GM20431 (cell line): ENCODE results near the gene PSMA1.

Experiments
- in situ Hi-C: fragments of 300-500 bp; cut with MseI, MboI; formaldehyde crosslinking; loops from one replicate; pipeline ENCODE4 v1.15.0; 2020; ENCODE audit warnings: low sequenced_read_pairs; ENCODE audit not compliant: unreplicated experiment

The PSMA1 gene

DNA sequence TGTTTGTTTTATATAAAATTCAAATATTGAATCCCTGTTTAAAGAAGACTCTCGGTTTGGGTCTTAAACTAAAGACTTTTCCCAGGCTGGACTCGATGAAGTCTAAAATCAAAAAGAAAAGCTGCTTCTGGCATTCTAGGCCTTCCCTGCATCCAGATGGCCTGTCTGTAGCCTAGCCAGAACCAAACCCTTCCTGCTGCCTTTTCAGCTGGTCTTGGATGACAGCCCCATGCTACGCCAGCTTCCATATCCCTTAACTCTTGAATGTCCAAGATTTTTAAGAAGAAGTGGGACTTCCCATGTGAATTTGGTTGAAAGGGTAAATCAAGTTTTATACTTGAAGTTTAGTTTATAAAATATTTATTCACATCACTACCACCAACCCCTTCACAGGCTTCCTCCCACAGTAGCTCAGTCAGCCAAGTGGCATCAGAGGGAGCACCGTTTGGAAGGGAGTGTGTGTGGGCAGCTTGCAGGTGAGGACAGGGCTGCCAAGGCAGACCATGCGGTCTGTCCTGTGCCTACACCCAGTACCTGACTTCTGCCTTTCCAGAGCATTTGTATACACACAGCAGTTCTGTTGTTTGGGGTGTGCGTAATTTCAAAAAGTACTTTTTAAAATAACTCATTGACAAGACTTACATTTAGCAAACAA is 18.2 kb upstream of the PSMA1 start:
- in situ Hi-C loops = loop anchor here (25.0 kb wide), 2 partner anchors 224 to 374 kb away; no protein-coding TSS in a partner anchor

GRCh38 chr11:14537134-14537599 is 17.0 kb upstream of the PSMA1 start:
- in situ Hi-C loops = loop anchor here (25.0 kb wide), 2 partner anchors 225 to 375 kb away; no protein-coding TSS in a partner anchor

GRCh38 chr11:14535166-14535565 is 15.0 kb upstream of the PSMA1 start:
- in situ Hi-C loops = loop anchor here (25.0 kb wide), 2 partner anchors 227 to 377 kb away; no protein-coding TSS in a partner anchor

DNA sequence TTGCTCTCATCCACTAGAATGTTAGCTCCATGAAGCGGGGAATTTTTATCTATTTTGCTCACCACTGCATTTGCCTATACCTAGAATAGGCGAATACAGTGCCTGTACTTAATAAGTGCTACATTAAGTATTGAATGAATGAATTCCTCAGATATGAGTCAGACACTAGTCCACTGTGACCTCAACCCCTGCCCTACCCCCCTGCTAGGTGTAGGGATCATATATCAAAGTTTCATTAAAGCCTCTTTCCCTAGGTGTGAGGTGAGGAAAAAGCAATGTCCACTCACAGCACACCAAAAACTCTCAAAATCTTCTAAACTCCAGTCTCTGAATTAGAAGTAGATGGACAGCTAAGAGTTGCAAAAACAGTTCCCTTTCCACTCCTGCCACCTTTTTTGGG is 9.8 kb upstream of the PSMA1 start:
- in situ Hi-C loops = loop anchor here (25.0 kb wide), 2 partner anchors 232 to 382 kb away; no protein-coding TSS in a partner anchor

DNA sequence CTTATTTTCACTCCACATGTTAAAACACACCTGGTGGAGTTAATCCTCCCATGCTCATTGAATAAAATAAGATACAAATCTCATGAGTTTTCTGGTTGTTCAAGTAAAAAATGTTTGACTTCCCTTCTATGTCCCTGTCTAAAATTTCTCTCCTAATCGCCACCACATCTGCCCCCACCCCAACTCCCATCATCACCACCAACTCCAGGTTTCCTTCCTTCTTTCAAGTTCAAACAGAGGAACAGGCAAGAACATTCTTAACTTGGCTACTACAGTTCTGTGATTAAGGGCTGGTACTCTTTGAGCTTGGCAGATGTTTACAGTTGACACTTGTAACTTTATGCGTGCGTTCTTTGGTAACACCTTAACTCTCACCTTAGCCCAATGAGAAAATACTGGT is 9.1 kb upstream of the PSMA1 start:
- in situ Hi-C loops = loop anchor here (25.0 kb wide), 2 partner anchors 233 to 383 kb away; no protein-coding TSS in a partner anchor

DNA sequence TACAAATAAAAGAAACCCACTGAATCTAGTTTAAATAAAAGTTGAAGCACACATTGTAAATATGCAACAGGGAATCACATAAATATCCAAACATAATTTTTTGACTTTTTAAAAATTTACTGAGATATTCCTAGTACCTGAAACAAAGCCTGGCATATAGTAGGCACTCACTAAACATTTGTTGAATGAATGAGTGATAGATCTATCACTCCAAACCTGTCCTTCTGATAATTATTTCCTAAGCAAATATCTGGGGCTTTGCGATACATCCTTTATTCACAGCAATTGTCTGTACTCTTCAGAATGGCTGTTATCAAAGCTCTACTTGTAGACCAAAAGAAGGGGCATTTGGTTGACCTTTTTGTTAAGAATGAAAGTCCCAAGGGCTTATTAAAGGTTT is 2.6 kb upstream of the PSMA1 start:
- in situ Hi-C loops = no loop called here

GRCh38 chr11:14522245-14522644 is 2.1 kb upstream of the PSMA1 start:
- in situ Hi-C loops = no loop called here

DNA sequence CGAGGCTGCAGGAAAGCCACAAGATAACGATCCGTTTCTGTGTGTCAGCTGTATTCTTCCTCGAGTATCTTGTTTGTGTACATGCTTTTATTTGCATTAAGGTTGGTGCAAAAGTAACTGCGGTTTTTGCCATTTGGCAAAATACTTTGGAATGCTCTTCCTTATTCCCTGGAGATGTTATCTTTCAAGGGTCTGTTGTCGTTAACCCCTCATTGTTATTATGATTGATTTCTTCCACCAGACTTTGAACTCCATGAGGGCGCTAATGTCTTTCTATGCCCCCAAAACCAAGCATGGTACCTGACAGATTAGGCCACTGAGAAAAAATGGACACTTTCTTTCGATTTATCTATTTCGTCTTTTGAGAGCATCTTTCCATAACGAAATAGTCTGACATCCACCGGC is 563 bp upstream of the PSMA1 start:
- in situ Hi-C loops = no loop called here

GRCh38 chr11:14519597-14519916 is 629 bp downstream of the PSMA1 start:
- in situ Hi-C loops = no loop called here

DNA sequence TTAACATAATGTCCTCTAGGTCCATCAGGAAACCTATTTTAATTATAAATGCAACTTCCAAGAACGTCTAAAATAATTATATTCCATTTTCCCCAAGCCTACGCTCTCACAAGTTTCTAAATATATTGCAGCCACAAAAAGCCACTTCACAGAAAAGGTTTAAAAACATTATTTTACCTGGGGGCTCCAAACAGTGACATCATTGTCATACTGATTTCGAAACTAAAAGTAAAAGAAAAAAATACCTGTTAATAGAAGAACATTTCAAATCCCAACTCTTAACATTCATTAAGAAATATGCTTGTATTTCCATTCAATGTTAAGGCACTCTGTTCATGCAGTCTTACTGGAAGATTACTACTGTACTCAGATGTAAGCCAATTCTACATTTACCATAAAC is 1.4 kb downstream of the PSMA1 start:
- in situ Hi-C loops = no loop called here

DNA sequence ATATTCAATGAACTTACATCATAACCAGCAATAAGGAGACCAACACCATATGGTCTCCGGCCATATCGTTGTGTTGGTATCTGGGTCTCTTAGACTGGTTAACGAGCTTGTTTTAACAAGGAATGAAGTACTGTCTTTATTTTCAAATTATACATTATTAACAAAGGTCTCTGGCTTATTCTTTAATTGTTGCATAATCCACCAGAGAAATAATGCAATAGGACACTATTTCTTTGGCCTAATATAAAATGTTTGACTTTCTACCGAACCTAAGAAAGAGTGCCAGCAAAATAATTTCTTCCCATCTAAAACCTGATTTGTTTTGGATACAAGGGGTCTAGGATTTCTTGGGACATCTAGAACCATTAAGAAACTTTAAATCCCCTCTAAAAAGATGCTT is 6.4 kb downstream of the PSMA1 start:
- in situ Hi-C loops = no loop called here

DNA sequence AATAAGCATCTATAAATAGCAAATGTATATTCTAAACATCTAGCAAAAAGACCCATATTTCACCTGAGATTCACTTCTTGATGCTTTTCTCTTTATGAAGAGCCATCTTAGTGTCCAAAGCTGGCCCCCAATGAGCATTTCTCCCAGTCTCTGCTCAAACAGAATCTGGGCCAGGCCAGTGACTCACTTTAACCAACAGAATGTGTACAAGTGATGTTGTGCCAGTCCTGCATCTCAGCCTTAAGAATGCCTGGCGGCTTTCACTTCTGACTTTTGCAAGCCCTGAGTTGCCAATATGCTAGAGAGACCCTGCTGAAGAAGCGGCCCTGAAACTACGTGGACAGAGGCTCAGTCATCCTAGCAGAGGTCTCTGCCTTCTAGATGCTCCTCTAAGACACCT is 13.7 kb downstream of the PSMA1 start:
- in situ Hi-C loops = no loop called here

DNA sequence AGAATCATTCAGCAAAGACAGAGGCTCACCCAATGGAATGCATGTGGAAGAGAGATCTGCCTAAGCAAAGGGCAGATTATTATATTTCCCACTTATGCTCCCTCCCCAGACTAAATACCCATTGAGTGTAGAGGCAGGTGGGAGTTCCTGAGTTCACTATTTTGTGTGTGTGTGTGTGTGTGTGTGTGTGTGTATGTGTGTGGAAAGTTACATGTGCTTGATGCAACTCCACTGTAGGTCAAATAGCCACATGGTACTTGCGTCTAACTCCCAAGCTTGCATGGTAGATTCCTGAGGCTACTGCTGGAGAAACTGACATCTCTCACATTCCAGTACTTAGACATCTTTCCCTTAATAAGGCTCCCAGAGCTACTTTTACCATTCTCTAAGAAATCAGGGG is 17.2 kb downstream of the PSMA1 start:
- in situ Hi-C loops = no loop called here

DNA sequence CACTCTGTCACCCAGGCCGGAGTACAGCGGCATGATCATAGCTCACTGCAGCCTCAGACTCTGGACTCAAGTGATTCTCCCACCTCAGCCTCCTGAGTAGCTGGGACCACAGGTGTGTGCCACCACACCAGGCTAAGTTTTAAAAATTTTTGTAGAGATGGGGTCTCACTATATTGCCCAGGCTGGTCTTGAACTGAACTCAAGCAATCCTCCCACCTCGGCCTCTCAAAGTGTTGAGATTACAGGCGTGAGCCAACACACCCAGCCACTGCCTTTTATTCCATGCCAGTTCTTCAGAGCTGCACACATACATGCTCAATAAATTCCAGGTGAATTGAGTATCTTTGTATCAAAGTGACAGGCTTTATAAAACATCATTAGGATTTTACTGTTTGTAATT is 18.1 kb downstream of the PSMA1 start:
- in situ Hi-C loops = no loop called here

DNA sequence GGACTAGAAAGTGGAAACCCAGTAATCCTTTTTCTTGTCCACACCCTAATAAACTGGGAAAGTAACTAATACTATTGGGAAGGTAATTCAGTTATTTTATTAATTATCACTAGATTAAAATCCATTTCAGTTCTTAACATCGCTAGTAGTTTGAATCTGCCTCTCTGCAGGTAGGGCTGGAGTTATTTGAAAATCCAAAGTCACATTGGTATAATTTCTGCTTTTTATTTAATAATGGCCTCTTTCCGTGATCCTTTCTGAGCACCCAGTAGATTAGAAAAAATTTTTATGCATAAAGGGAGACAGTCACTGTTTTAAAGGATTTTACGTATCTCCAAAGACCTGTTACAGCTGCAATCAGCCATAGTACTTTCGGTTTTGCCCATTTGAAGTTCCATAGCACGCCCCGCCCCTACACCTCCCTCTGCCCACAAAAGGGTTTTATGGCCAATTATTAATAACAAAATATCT is 20.0 kb downstream of the PSMA1 start:
- in situ Hi-C loops = no loop called here

DNA sequence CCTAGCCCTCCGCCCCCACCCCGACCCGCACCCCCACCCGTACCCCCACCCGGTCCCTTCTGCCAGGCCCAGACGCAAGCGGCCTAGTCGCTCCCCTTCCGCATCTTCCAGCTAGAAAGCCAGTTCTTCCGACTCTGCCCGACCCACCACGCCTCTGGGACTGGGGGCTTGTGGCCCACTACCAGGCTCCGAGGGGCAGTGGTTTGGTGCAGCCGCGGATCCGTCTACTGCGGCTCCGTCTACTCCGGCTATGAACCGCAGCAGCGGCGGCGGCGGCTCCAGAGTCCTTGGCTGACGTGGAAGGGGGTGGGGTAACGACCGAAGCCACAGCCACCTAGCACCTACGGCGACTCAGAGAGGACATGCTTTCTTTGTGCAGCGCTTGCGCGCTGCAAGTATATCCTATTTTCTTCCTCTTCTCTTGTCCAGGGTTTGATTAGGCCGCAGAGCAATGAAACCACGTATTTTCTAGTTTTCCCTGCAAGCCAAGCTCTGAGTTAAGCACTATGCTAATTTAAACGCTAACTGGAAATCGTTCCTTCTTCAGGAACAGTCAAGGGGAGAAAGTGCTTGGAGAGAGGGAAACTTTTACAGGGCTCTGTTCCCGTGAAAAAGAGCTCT is 20.5 kb downstream of the PSMA1 start, which contains the start of gene COPB1:
Gene COPB1, minus strand, starts transcription at position 252 of the 621 bp plus-strand sequence. CDS start 883 bp downstream, outside the sequence.
- in situ Hi-C loops = no loop called here

DNA sequence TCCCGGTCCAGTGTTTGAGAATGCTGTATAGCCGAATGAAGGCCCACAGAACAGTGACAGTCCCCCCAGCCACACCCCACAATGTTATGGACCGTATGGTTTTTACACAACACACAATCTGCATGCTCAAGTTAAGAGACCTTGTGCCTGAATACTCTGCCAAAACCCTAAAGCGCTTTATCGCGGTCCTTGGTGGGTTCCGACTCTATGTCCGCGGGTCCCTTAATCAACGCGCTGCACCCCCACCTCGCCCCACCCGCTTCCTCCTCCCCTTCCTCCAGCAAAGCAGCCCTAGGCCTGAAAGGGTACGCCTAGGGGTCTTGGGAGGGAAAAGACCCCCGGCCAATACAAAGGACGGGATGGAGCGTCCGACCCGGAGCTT is 21.0 kb downstream of the PSMA1 start:
- in situ Hi-C loops = no loop called here

GRCh38 chr11:14480716-14481115 is 39.5 kb downstream of the PSMA1 start:
- in situ Hi-C loops = no loop called here

- in situ Hi-C loops = no loop called here
Observed at GRCh38 chr11:14471127-14471526, 49.1 kb downstream of the PSMA1 start.

DNA sequence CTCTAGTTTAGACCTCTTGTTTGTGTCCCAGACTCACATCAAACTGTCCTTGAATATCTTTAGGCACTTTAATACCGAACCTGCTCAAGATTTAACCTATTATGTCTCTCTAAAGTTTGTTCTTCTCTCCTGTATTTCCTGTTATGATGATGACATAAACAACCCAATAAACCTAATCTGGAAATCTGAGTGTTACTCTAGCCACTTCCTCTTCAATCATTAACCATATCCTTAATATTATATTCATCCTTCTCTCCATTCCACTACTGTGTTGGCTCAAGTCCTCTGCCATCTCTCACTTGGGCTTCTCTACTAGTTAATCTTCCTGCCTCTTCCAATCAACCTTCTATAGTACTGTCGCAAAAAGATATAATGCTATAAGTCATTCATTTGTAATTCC is 56.6 kb downstream of the PSMA1 start:
- in situ Hi-C loops = no loop called here

DNA sequence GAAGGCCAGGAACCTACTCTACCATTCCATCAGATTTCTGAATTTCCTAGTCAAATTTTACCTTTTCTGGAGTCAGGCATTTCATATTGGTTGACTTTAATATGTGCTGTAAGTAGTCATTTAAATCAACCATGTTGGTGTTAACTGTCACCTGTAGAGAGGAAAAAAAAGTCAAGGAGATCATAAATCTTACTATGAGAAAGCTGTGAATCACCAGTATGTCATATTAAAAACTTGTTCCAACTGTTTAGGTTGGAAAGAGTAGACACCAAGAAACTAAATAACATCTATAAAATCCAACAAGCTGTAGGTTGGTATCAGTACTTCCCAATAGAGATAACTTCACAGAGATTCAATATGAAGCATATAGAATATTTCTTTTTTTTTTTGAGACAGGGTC is 60.0 kb downstream of the PSMA1 start:
- in situ Hi-C loops = no loop called here

- in situ Hi-C loops = no loop called here
Observed at GRCh38 chr11:14458377-14458776, 61.8 kb downstream of the PSMA1 start.
